H1 (cell line): Measurements from ENCODE around the gene ZIM2. TPM values are rescaled to one million over a fixed set of nuclear protein-coding genes. Genes with fewer than 3 reads are reported as not detected.

ENCODE experiments used
- BACH1 ChIP-seq: IDR thresholded peaks from 2 replicates; pipeline ENCODE4 v1.6.1; 2012; ENCODE audit warnings: low read length, improper control_type of control experiment
- EGR1 ChIP-seq: IDR thresholded peaks from 2 replicates; pipeline ENCODE4 v1.6.1; 2011; ENCODE audit warnings: low read depth, low read length, borderline replicate concordance
- KDM1A ChIP-seq: fragments of 200-600, 300-600 bp; sonication (generic); IDR thresholded peaks from 2 replicates; pipeline ENCODE4 v1.7.1; 2016; ENCODE audit warnings: mild to moderate bottlenecking, low read length, borderline replicate concordance
- KDM4A ChIP-seq: IDR thresholded peaks from one replicate; pipeline ENCODE4 v1.7.1; 2012; ENCODE audit warnings: low read depth, mild to moderate bottlenecking, moderate library complexity, low read length, inconsistent platforms; ENCODE audit not compliant: severe bottlenecking
- TAF1 ChIP-seq: IDR thresholded peaks from 2 replicates; pipeline ENCODE4 v1.6.1; 2011; ENCODE audit warnings: mild to moderate bottlenecking, low read depth, low read length
- polyA plus RNA-seq, 7 experiments: library from polyadenylated mRNA; depleted of rRNA in 3 of 7; stranded (reverse) in 5 of 7; unstranded in 2 of 7; fragments of >200 nt in 5 of 7; fragments of 200-250 nt in 2 of 7; gene quantifications; 1 replicate in 5 of 7; 2 replicates in 1 of 7; 4 replicates in 1 of 7; pipeline versions ENCODE4 v1.2.1 to v1.2.3, GENCODE V29; 2011 to 2013; ENCODE audit warnings: missing spikeins in 2 of 7, mixed read lengths in 2 of 7
- total RNA-seq: library from RNA; stranded (reverse); fragmentation: NEBNext Ultra II Directional; extraction: Animal tissue kit (Norgen Biotek cat#: 25700); gene quantifications from 2 replicates; pipeline ENCODE4 v1.2.1, GENCODE V29; 2021

Gene ZIM2
- total and polyA plus RNA-seq, 2 of the 8 experiments (the other 6 are each of a cell fraction or from before 2014, with no cell fraction given): not detected

GRCh38 chr19:56821209-56821608 lies 19.3 kb downstream of the ZIM2 start (continued):
- TF ChIP-seq BACH1: no peak
- no peak for TF ChIP-seq KDM4A
- no peak for TF ChIP-seq KDM1A
- TF ChIP-seq TAF1: no peak
- no peak for TF ChIP-seq EGR1
